DND-41 (cell line): Measurements from ENCODE around the gene SORL1-AS1.

Experiments used
- ATAC-seq: fragments of 200-7000 bp; cut with Tn5 transposase; 3 replicates; pipeline ENCODE4 v1.9.1; 2021; ENCODE audit warnings: low read depth; ENCODE audit not compliant: insufficient read depth
- DNase-seq: peaks from one replicate; pipeline ENCODE4 v3.0.0-alpha.2; 2020
- H2AFZ ChIP-seq: 2 replicates; pipeline ENCODE4 v1.6.0; 2012; ENCODE audit warnings: low read depth, low read length
- H3K27ac ChIP-seq: 2 replicates; pipeline ENCODE4 v1.5.1; 2012; ENCODE audit warnings: low read length, inconsistent platforms
- H3K27me3 ChIP-seq: fragments of 200-600 bp; sonication (generic); 2 replicates; pipeline ENCODE4 v1.6.0; 2012; ENCODE audit warnings: low read length, mild to moderate bottlenecking, inconsistent platforms; ENCODE audit not compliant: insufficient read depth, poor library complexity
- H3K36me3 ChIP-seq: 2 replicates; pipeline ENCODE4 v1.5.1; 2012; ENCODE audit warnings: low read length, inconsistent platforms; ENCODE audit not compliant: insufficient read depth
- H3K4me1 ChIP-seq: 2 replicates; pipeline ENCODE4 v1.5.1; 2012; ENCODE audit warnings: mild to moderate bottlenecking, low read length; ENCODE audit not compliant: insufficient read depth
- H3K4me2 ChIP-seq: 2 replicates; pipeline ENCODE4 v1.6.0; 2012; ENCODE audit warnings: mild to moderate bottlenecking, moderate library complexity, low read length, inconsistent platforms; ENCODE audit not compliant: insufficient read depth
- H3K4me3 ChIP-seq, 2 experiments: fragments of 200-600 bp in 1 of 2; shearing (Covaris generic) in 1 of 2; 2 replicates each; pipeline ENCODE4 v1.5.1; 2012 to 2016; ENCODE audit warnings: inconsistent platforms in 2 of 2, low read length in 2 of 2, mild to moderate bottlenecking in 2 of 2, low read depth in 1 of 2, moderate library complexity in 1 of 2
- H3K79me2 ChIP-seq: 2 replicates; pipeline ENCODE4 v1.6.0; 2012; ENCODE audit warnings: low read length, inconsistent platforms; ENCODE audit not compliant: insufficient read depth
- H3K9ac ChIP-seq: 2 replicates; pipeline ENCODE4 v1.6.0; 2012; ENCODE audit warnings: low read depth, mild to moderate bottlenecking, inconsistent platforms, low read length, moderate library complexity
- H3K9me3 ChIP-seq: 2 replicates; pipeline ENCODE4 v1.5.1; 2012; ENCODE audit warnings: low read length, moderate library complexity, mild to moderate bottlenecking, inconsistent platforms; ENCODE audit not compliant: insufficient read depth, severe bottlenecking
- H4K20me1 ChIP-seq: 2 replicates; pipeline ENCODE4 v1.6.0; 2012; ENCODE audit warnings: low read length; ENCODE audit not compliant: insufficient read depth
- EZH2 ChIP-seq: IDR thresholded peaks from 3 replicates; pipeline ENCODE4 v1.6.1; 2012; ENCODE audit warnings: borderline replicate concordance, low read depth, mild to moderate bottlenecking, moderate library complexity, low read length, inconsistent platforms; ENCODE audit not compliant: severe bottlenecking
- TF ChIP-seq, protein P1 (sequence below): IDR thresholded peaks from 2 replicates; pipeline ENCODE4 v1.5.1; 2012; ENCODE audit warnings: borderline replicate concordance, low read length, moderate library complexity, mild to moderate bottlenecking; ENCODE audit not compliant: poor library complexity, severe bottlenecking; ENCODE audit errors: extremely low read depth

SORL1-AS1 gene

DNA sequence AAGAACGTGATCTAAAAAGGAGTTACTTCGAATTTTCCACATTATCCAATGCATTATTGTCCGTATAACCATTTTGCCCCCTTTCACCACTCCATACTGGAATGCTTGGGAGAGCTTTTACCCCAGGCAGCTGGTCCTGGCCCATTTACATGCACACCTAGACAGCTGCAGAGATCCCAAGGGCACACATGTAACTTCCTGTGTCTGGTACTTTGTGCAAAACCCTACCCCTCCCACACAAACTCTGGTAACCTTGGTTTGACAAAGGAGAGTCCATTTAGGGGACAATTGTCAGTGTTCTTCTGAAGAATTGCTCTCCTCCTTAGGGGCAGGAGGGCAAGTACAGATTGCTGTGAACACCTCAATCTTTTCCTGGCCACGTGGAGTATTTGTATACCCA, 58.0 kb downstream of the SORL1-AS1 start:
- Histone ChIP-seq H3K4me2 (no peak overlapping the region), H3K9me3 (no peaks in the 10 kb centered on the region), H3K79me2 (no peaks in the 10 kb centered on the region), H3K9ac (no peak overlapping the region), H3K36me3 (no peaks in the 10 kb centered on the region), H3K4me1 (peaks cover 22% of the 10 kb centered on the region), H4K20me1 (no peaks in the 10 kb centered on the region), H3K27me3 (no peaks in the 10 kb centered on the region), H3K4me3 (no peak overlapping the region), H2AFZ (peak overlapping the region; percentile 46; the same call in 1 of the 2 replicates), H3K27ac (no peak overlapping the region)
- ATAC-seq (peak; percentile 71), DNase-seq (no peak)
- TF ChIP-seq, protein P1, sequence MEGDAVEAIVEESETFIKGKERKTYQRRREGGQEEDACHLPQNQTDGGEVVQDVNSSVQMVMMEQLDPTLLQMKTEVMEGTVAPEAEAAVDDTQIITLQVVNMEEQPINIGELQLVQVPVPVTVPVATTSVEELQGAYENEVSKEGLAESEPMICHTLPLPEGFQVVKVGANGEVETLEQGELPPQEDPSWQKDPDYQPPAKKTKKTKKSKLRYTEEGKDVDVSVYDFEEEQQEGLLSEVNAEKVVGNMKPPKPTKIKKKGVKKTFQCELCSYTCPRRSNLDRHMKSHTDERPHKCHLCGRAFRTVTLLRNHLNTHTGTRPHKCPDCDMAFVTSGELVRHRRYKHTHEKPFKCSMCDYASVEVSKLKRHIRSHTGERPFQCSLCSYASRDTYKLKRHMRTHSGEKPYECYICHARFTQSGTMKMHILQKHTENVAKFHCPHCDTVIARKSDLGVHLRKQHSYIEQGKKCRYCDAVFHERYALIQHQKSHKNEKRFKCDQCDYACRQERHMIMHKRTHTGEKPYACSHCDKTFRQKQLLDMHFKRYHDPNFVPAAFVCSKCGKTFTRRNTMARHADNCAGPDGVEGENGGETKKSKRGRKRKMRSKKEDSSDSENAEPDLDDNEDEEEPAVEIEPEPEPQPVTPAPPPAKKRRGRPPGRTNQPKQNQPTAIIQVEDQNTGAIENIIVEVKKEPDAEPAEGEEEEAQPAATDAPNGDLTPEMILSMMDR: no peak
- TF ChIP-seq EZH2: no peak

DNA sequence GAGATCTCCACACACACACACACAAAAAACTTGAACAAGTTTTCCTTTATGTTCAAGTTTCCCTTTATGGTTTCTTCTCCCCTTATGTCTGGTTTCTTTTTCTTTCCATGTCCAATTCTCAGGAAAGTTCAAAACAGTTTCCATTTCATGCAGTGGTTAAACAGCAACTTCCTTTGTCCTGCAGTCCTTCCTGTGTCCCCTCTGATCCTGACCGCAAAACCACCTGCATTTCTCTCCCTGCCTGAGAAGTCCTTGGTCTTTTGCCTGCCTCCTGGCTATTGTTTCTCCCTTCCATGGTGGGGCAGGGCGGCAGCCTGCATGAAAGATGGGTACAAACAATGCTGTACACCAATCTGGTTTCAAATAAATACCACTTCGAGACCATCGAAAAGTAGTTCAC, 58.9 kb downstream of the SORL1-AS1 start:
- Histone ChIP-seq H3K9ac (no peak overlapping the region), H3K9me3 (no peaks in the 10 kb centered on the region), H2AFZ (no peak overlapping the region), H3K4me2 (no peak overlapping the region), H3K27ac (peak overlapping the region; percentile 7; the same call in 1 of the 2 replicates), H3K36me3 (no peaks in the 10 kb centered on the region), H4K20me1 (no peaks in the 10 kb centered on the region), H3K79me2 (no peaks in the 10 kb centered on the region), H3K4me3 (no peak overlapping the region), H3K4me1 (peaks cover 22% of the 10 kb centered on the region), H3K27me3 (no peaks in the 10 kb centered on the region)
- ATAC-seq: no peak
- no peak for TF ChIP-seq EZH2
- TF ChIP-seq, protein P1: no peak
- DNase-seq: no peak

DNA sequence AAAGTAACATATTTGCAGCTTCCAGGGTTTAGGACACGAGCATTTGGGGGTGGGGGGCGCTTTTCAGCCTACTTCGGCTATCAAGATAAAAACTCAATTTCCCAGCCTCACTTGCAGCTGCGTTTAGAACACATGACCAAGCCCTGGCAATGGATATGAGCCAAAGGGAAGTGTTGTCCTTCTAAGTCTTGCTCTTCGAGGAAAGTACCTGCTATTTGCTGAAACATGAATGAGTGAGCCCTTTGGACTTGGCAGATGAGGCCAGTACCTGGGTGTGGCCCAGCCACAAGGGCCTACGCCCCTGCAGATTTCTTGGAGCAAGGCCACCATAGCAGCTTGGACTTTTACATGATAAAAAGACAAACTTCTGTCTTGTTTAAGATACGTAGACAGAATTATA, 60.9 kb downstream of the SORL1-AS1 start:
- H3K27ac ChIP-seq: no peak overlapping the region

More for the DNA sequence above, 60.9 kb downstream of the SORL1-AS1 start:
- peaks cover 22% of the 10 kb centered on the region for H3K4me1 ChIP-seq
- no peaks in the 10 kb centered on the region for H3K36me3 ChIP-seq
- no peak overlapping the region for H2AFZ ChIP-seq
- DNase-seq: no peak
- no peak overlapping the region for H3K9ac ChIP-seq
- TF ChIP-seq, protein P1: no peak
- TF ChIP-seq EZH2: no peak
- no peaks in the 10 kb centered on the region for H4K20me1 ChIP-seq
- no peaks in the 10 kb centered on the region for H3K27me3 ChIP-seq
- H3K9me3 ChIP-seq: no peaks in the 10 kb centered on the region
- ATAC-seq: no peak
- no peaks in the 10 kb centered on the region for H3K79me2 ChIP-seq
- H3K4me2 ChIP-seq: no peak overlapping the region
- no peak overlapping the region for H3K4me3 ChIP-seq
